Measurements from ENCODE around the gene ARMC12.
"Not testable (repeated sequence)": the region's sequence is repeated elsewhere in the genome, so short reads cannot be mapped to it uniquely, and the experiment has no call there.

The ARMC12 gene

GRCh38 chr6:35719404-35719829 lies 17.4 kb upstream of the ARMC12 start:
- no peak for DNase-seq

- peak; percentile 64 for DNase-seq
Measured at GRCh38 chr6:35719830-35720733, 16.8 kb upstream of the ARMC12 start.

DNA sequence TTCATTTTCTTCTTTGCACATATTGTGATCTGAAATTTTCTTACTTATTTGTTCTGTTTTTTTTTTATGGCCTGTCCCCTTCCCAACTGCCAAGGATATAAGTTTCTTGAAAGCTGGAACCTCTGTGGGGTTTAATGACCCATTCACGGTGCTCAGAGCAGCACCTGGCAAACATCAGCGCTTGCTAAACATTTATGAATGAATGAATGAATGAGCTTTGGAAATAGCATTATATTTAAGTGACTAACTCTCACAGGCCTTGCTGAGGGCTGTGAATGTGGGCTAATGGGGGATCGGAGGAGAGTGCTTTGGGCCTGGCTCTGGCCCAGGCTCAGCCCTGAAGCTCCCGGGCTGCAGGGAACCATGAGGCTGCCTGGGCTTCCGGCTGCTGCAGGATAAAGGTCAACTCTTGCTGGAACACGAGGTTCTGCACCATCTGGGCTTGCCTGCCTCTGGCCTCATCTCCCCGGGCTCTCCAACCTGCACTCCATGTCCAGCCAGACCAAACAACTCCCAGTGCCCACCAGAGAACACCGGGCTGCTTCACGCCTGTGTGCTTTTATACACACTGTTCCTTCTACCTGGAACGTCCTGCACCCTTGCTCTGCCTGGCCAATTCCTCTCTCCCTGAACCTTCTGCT lies 14.6 kb upstream of the ARMC12 start:
- no peak for DNase-seq

DNA sequence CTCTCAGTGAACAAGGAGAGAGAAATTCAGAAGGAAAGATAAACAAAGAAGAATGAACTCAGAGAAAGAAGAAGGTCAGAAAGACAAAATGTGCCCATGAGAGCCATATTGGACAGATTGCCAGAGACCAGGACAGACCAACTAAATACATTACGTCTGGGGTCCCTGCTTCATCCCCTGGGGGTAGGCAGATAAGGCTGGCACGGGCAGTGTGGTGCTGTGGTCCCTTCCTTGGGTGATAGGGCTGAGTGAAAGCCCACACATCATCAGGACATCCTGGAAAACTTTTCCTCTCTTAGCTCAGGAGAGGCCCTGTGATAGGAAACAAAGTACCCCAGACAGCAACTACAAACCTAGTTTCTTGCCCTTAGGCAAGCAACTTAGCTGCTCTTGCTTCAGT lies 13.2 kb upstream of the ARMC12 start:
- DNase-seq, result no peak

- no peak for DNase-seq
Measured at GRCh38 chr6:35724059-35724458, 12.8 kb upstream of the ARMC12 start.

GRCh38 chr6:35724471-35724870 lies 12.4 kb upstream of the ARMC12 start:
- DNase-seq, result no peak

GRCh38 chr6:35725081-35725708 lies 11.6 kb upstream of the ARMC12 start:
- DNase-seq, result no peak

DNA sequence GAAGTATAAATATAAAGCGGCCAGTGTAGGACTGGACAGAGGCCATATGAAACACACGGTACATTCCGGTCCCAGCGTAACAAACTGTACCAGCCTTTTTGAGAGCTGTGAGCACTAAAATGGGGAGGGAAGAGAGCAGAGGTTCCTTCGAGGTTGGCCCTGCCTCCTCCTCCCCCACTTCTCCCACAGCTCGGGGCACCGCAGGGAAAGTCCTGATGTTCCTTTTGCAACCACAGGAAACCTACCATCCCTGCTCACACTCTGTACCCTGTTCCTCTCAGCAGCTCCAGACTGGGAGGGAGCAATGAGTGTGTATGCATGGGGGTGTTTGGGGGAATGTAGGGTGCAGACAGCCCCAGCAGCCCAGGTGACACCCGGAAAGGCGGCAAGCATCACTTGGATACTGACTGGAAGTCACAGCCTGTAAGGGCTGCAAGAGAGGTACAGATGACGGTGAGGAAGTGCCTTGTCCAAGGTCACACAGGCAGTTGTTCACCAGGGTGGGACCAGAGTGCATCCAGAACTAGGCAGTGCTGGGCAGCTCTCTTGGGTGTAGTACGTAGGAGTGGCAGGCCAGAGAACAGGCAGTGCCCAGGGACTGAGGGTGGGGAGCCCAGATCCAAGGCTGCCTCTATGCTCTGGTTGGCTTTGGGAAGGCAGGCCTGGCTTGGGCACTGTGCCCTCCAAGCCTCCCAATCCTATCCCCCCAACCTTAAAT lies 11.0 kb upstream of the ARMC12 start:
- DNase-seq, result peak; percentile 41

- no peak for DNase-seq
Measured at GRCh38 chr6:35727231-35727934, 9.4 kb upstream of the ARMC12 start.

- DNase-seq, result peak; percentile 92
Measured at GRCh38 chr6:35727935-35728682, 8.7 kb upstream of the ARMC12 start.

GRCh38 chr6:35728683-35729678 lies 7.9 kb upstream of the ARMC12 start:
- peak; percentile 35 for DNase-seq

- no peak for DNase-seq
Measured at GRCh38 chr6:35729722-35730121, 7.1 kb upstream of the ARMC12 start.

DNA sequence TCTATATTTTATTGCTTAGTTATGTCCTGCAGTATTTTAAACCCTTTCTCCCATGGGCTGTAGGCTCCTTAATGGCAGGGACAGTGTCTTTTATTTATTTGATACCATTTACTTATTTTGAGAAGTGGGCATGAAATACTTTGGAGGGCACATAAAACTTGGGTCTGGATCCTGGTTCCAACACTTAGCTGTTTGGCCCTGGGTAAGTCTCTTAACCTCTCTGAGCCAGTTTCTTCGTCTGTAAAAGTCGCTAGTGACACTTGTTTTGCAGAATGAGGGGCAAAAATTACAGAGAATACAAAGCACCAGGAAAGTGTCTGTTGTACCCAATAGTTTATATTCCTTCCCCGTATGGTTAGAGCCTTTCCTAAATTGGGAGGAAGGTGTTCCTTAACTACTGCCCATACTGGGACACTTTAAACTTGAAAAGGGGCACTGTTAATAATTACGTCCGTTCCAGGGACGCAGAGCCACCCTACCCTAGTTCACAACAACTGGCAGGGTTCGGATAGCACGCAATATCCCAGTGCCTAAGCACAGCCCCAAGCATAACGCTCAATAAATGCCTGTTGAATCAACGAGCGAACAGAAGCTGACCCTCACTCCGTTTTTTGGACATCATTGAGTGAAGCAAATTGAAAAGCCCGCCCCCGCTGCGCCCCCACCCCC lies 6.0 kb upstream of the ARMC12 start:
- no peak for DNase-seq

GRCh38 chr6:35731414-35731735 lies 5.5 kb upstream of the ARMC12 start:
- peak; percentile 93 for DNase-seq

DNA sequence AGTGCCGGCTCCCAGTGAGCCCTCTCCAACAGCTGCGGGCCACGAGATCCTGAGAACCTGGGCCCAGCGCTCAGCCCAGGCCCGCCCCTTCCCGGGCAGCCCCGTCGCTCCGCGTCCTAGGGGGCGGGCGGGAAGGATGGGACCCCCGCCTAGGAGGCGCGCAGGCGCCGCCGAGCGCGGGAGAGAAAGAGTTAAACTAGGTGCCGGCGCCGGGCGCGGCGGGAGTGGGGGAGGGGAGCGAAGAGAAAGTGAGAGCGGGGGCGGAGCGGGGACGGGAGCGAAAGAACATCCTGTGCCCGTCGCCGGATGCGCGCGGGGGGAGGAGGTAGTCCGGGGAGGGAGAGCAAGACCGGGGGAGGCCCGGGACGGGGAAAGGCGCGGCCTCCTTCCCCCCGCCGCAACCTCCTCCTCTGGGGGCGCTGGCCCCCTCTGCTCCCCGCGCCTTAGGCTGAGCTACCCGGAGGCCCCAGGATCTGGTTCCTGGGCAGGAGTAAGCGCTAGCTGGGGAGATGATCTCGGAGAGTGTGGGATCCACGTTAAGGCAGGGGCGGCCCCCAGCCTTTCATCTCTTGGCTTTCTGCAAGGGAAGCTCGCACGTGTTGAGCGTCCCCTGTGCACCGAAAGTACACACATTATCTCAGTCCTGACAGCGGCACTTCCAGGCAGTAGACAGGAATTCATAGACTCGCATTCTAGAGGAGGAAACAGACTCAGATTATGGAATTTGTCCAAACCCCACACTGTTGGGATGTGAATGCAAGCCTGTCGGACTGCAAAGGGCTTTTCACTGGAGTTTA lies 4.9 kb upstream of the ARMC12 start:
- peak; percentile 91 for DNase-seq

- no peak for DNase-seq
Measured at GRCh38 chr6:35733633-35734032, 3.2 kb upstream of the ARMC12 start.

DNA sequence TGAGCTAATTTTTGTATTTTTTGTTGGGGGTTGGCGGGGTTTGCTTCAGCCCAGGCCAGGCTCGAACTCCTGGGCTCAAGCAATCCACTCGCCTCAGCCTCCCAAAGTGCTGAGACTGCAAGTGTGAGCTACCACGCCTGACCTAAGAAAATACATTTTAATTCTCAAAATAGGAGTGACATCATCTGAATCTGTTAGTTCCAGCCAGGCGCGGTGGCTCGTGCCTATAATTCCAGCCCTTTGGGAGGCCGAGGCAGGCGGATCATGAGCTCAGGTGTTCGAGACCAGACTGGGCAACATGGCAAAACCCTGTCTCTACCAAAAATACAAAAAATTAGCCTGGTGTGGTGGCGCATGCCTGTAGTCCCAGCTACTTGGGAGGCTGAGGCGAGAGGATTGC lies 2.5 kb upstream of the ARMC12 start:
- not testable (repeated sequence) for DNase-seq

DNA sequence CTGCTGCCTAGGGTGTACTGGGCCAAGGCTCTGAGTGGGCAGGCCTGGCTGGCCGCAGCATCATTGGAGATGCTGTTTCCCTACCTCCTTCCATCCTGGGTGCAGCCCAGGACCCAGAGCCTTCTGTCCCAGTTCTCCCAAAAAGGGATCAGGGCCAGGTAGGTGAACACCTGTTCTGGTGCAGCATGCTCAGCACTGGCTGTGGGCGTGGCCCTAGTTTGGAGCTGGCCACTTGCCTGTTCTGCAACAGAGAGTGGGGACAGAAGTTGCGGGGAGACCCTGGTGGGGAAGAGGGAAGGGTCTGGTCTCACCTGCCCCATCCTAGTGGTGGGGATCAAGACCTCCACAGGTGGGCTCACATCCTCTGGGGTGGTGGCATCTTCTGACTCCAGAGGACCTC lies 1.4 kb upstream of the ARMC12 start:
- no peak for DNase-seq

DNA sequence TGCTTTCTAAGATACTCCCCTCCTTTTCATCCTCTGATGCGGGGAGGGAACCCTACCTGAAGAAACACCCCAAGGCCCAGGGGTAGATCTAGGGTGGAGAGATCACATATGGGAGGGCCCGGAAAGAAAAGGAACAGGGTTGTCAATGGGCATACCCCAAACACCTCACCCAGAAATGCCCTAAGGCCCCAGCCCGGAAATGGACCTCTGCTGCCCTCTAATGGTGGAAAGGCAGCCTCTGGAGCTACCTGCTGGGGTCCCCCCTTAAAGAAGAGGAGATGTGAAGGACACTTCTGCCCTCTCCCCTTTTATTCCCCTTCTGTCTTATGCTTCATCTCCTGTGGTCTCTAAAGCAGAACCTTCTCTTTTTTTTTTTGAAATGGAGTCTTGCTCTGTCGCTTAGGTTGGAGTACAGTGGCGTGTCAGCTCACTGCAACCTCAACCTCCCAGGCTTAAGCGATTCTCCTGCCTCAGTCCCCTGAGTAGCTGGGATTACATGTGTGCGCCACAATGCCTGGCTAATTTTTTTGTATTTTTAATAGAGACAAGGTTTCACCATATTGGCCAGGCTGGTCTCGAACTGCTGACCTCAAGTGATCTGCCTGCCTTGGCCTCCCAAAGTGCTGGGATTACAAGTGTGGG lies 458 bp upstream of the ARMC12 start:
- DNase-seq, result peak; percentile 80

Data from CD4-positive, alpha-beta T cell treated with Interleukin-15 for 1 hour (primary cell).